GM18868 (cell line): ENCODE data around the gene ZP1.
"Not testable (repeated sequence)": the region's sequence is repeated elsewhere in the genome, so short reads cannot be mapped to it uniquely, and the experiment has no call there.

Experiments used
- ATAC-seq: cut with Tn5 transposase; IDR thresholded peaks from one replicate; pipeline ENCODE4 v1.9.1; 2021; ENCODE audit warnings: mild to moderate bottlenecking, moderate library complexity; ENCODE audit not compliant: unreplicated experiment

The ZP1 gene

GRCh38 chr11:60866911-60867870 is at the start of gene ZP1:
ZP1 (plus strand) TSS chr11:60867542; CDS start chr11:60867562, 20 bp downstream.
- no peak for ATAC-seq

GRCh38 chr11:60818057-60818456 is 49.3 kb upstream of the ZP1 start:
- ATAC-seq, result no peak

- ATAC-seq, result peak; percentile 71
Observed at GRCh38 chr11:60821827-60822599, 45.3 kb upstream of the ZP1 start.

- ATAC-seq, result not testable (repeated sequence)
Observed at GRCh38 chr11:60823745-60824306, 43.5 kb upstream of the ZP1 start.

- ATAC-seq, result no peak
Observed at GRCh38 chr11:60825118-60825517, 42.2 kb upstream of the ZP1 start.

- ATAC-seq, result no peak
Observed at GRCh38 chr11:60825790-60826189, 41.6 kb upstream of the ZP1 start.

GRCh38 chr11:60830478-60831142 is 36.7 kb upstream of the ZP1 start:
- ATAC-seq, result no peak

GRCh38 chr11:60831143-60831500 is 36.2 kb upstream of the ZP1 start:
- ATAC-seq, result peak; percentile 63

- ATAC-seq, result no peak
Observed at GRCh38 chr11:60831501-60832079, 35.8 kb upstream of the ZP1 start.

- ATAC-seq, result no peak
Observed at GRCh38 chr11:60834742-60835533, 32.4 kb upstream of the ZP1 start.

- ATAC-seq, result no peak
Observed at GRCh38 chr11:60835534-60835846, 31.9 kb upstream of the ZP1 start.

GRCh38 chr11:60836866-60837515 is 30.4 kb upstream of the ZP1 start:
- ATAC-seq, result no peak

GRCh38 chr11:60838132-60838531 is 29.2 kb upstream of the ZP1 start:
- ATAC-seq, result no peak

- no peak for ATAC-seq
Observed at GRCh38 chr11:60840470-60841430, 26.6 kb upstream of the ZP1 start.

- peak; percentile 88 for ATAC-seq
Observed at GRCh38 chr11:60841797-60842667, 25.3 kb upstream of the ZP1 start, which contains the start of gene CCDC86. CCDC86 (plus strand) TSS chr11:60842113; CDS start chr11:60842125, 12 bp downstream.

GRCh38 chr11:60842668-60843600 is 24.4 kb upstream of the ZP1 start:
- no peak for ATAC-seq
